ENCODE data around the gene AMBN.
A peak's percentile ranks its signal among the peaks of the same experiment; 100 is the strongest.

Gene AMBN, protein sequence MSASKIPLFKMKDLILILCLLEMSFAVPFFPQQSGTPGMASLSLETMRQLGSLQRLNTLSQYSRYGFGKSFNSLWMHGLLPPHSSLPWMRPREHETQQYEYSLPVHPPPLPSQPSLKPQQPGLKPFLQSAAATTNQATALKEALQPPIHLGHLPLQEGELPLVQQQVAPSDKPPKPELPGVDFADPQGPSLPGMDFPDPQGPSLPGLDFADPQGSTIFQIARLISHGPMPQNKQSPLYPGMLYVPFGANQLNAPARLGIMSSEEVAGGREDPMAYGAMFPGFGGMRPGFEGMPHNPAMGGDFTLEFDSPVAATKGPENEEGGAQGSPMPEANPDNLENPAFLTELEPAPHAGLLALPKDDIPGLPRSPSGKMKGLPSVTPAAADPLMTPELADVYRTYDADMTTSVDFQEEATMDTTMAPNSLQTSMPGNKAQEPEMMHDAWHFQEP

DNA sequence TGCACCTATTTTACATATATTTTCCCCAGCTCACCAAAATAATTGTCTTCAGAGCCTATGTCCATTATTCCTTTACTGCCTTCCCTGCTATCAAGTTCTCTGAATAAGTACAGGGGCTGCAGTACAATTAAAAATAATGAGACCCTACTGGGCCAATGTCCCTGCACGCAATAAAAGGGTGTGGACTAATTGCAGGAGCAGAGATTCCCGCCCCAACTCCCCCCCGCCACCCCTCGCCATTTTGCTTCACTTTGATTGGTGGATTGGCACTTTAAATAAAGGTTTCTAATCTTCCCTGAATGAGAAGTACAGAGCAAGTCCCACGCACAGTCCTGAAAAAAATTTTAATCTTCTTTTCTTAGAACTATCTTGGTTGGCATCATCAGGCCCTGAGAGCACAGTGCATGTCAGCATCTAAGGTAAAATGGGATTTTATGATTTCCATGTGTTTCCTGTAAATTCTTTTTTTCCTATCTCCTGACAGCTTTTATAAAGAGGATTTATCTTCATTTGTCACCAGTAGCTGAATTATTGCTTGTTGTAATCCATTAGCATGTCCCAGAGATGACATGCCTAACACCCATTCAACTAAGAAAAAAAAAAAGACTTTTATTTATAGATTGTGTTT lies at the start of gene AMBN:
AMBN (plus strand) TSS at position 302 of the 628 bp plus-strand sequence; CDS start at position 405, 103 bp downstream.
- H3K27ac ChIP-seq = no peak within 1 kb of the TSS

DNA sequence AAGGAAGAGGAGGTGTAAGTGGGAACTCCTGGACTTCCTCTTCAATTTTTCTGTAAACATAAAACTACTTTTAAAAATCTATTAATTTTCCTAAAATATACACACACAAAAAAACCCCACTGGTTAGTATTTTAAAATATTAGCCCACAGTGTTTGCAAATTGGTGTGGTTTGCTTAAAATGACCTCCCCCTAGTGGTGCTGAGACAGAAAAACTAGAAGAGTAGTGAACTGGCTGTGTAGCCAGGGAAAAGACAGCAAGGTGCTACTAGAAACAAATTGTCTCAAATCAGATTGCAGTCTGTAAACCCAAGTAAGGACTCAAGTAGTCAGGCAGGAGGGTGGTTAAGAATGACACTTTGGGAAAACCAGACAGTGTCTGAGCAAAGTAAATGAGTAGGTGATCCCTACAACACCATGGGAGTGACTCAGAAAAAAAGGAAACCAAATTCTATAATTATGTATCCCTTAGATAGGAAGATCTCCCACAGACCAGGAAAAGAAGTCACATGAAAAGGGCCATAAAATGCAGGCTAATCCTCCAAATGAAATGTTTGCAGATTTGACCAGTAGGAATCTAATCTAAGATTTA lies 47.7 kb upstream of the AMBN start:
- no peak for DNase-seq (ENCODE audit: low read depth, low spot score)
- no peak overlapping the region for H3K27ac ChIP-seq

More for the DNA sequence above, at the start of gene AMBN:
- no peak for DNase-seq (ENCODE audit: low read depth, low spot score)

DNA sequence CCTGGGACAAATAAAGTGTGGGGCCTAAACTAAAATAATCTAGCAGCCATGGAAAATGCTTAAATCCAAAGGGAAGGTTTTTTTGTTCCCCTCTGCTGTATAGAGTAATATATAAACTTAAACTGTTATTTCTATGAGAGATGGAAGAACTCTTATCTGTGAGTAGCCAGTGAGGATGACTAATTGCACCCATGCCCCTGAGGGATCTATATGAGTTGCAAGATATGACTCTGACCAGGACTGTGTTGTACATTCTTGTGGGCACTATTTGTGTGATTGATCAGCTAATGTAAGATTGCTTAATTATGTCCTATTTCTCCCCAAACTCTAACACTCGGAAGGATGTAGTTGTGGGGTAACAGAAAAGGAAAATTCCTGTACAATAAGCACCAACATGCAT lies 35.2 kb upstream of the AMBN start:
- DNase-seq (ENCODE audit: low read depth, low spot score) = no peak
- H3K27ac ChIP-seq = no peak overlapping the region

DNA sequence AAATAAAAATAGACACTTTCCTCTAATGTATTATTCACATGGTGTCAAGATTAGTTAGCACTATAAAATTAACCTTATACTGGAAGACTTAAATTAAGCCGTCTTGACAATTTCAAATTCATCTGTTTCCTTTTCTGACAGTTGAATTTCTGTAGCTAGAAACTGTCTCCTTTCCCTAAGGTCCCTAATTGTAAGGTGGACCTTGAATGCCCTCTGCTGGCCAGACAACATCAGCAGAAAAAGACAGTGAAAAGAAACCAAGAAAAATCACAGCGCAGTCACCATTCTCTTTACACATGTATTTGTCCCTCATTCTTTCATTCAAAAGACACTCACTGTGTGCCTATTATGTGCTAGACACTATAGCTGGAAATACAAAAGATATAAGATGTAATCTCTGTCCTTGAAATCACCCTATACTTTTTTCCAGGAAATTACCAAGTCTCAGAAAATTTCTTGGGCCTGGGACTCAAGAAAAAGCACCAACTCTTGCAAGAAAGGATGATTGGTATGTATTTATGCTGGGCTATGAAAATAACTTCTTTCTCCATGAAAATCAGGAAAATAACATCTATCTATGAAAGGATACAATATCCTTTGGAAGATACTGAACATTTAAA lies 32.7 kb upstream of the AMBN start:
- H3K27ac ChIP-seq = no peak overlapping the region
- no peak for DNase-seq (ENCODE audit: low read depth, low spot score)

DNA sequence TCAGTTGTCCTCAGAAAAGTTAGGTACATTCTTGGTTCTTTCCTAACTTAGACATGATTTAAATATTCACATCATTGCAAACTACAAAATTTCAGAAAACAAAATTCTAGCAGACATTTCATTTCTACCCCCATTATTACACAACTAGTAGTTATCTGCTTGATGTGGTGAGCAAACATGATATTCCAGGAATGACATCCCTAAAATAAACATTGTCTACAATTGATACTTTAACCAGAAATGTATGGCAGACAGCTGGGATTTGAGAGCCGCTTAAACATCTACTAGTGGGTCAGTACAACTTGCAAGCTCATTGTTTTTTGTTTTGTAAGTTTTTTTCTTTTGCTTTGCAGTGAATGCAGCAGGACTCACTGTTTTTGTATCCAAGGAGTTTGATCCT lies 32.1 kb upstream of the AMBN start:
- no peak for DNase-seq (ENCODE audit: low read depth, low spot score)
- H3K27ac ChIP-seq = no peak overlapping the region

DNA sequence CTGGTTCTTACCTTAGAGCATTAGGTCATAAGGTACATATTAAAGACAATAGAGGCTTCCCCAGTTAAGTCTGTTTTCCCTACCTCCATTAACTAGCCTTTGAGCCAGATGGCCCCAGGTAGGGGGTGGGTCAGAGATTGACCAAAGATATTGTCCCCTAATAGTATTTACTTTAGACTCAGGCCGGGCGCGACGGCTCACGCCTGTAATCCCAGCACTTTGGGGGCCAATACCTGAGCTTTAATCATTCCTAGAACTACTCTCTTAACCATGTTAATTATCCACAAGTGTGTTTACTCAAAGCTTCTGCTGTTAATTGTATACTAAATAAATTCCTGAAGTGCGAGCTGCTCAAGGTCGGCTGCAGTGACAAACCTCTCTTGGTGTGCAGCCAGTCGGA lies 28.0 kb upstream of the AMBN start:
- no peak for DNase-seq (ENCODE audit: low read depth, low spot score)

DNA sequence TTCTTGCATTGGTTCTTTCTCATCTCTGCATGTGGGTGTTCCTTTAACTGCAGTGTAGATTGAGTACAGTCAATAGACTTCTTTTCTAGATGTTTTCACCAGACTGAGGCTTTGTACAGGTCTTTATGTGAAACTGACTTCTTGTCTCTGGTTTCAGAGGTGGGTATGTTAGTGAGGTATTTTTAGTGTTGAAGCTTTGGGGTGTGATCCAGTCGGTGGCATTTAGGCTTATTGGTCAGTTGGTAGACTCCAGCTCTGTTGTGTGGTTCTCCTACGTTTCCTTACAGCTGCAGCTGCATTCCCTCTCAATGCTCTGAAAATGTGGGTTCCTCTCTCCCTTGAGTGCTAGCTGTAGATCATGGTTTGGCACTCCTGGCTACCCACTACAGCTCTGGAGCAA lies 21.3 kb upstream of the AMBN start:
- H3K27ac ChIP-seq = no peak overlapping the region
- DNase-seq (ENCODE audit: low read depth, low spot score) = no peak

More for the DNA sequence above, 28.0 kb upstream of the AMBN start:
- no peak overlapping the region for H3K27ac ChIP-seq

DNA sequence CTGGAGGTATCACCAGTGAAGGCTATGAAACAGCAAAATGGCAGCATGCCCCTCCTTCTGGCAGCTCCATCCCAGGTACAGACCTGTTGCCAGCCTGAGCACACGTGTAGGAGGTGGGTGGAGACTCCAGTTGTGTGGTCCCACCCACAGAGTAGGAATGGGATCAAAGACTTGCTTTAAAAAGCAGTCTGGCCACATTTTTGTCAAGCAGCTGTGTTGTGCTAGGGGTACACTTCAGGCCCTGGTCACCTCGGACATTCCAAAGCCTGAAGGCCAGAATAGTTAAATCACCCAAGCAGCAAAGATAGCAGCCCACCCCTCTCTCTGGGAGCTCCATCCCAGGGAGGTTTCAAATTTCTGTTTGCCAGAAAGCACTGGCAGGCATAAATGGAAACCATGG lies 20.3 kb upstream of the AMBN start:
- H3K27ac ChIP-seq = no peak overlapping the region
- DNase-seq (ENCODE audit: low read depth, low spot score) = no peak

DNA sequence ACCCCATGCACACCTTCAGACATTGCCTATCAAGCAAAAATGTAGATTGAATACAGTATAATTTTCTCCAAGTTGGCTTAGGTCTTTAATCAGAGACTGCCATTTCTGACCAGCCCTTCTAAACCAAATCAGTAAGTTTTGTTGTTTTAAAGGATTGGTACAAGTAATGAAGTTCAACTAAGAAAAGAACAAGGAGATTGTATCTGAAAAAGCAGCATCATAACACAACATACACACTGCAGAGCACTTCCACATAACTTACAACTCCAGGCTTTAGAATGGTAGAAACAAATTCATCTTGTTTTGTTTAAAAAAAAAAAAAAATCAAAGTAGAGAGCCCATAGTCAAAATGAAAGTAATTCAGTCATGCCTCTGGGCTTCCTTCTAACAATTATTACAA lies 16.1 kb upstream of the AMBN start:
- DNase-seq (ENCODE audit: low read depth, low spot score) = no peak
- no peak overlapping the region for H3K27ac ChIP-seq

DNA sequence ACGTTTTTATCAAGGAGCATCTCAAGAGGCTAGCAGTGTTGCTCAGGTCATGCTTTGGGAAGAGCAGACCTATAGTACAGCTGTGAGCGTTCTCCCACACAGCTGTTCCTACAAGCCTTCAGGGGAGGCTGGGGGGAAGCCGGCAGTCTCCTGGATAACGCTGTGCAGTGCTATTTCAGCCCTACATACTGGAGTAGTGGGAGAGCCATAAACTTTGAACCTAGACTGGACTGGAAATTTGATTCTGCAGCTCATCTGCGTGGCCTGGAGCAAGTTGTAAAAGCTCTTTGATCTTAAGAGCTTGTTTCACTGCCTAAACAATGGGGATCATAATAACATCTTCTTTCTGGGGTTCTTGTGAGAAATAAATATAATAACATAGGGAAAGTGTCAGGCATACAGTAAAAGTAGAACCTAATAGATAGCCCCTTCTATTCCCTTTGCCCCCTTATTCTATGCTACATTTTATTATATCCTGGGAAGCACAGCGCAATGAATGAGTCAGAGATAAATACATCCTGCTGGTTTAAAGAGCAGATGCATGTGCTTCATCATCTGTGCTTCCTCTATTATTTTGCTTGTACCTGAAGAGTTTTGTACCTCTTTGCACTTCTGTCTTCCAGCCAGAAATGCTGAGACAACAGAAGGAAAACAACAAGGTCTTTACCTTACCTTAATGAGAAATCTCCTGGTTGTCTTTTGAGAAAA lies 14.7 kb upstream of the AMBN start:
- H3K27ac ChIP-seq = no peak overlapping the region
- no peak for DNase-seq (ENCODE audit: low read depth, low spot score)

DNA sequence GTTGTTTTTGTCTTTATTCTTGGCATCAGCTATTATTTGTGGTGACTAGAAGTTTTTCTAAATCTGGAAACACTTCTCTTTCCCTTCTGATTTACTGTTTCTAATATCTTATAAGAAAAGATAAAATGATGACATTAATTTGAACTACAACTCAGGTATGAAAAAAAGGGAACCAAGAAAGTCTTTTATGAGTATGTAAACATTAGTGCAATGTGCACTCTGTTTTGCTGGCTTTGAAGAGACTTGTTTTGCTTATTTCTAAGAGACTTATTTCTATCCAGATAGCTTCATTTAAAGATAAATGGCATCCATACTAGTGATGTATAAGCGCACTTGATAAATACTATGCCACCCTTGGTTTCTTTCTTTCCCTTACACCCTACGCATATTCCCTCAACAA lies 10.1 kb upstream of the AMBN start:
- DNase-seq (ENCODE audit: low read depth, low spot score) = no peak
- H3K27ac ChIP-seq = no peak overlapping the region

DNA sequence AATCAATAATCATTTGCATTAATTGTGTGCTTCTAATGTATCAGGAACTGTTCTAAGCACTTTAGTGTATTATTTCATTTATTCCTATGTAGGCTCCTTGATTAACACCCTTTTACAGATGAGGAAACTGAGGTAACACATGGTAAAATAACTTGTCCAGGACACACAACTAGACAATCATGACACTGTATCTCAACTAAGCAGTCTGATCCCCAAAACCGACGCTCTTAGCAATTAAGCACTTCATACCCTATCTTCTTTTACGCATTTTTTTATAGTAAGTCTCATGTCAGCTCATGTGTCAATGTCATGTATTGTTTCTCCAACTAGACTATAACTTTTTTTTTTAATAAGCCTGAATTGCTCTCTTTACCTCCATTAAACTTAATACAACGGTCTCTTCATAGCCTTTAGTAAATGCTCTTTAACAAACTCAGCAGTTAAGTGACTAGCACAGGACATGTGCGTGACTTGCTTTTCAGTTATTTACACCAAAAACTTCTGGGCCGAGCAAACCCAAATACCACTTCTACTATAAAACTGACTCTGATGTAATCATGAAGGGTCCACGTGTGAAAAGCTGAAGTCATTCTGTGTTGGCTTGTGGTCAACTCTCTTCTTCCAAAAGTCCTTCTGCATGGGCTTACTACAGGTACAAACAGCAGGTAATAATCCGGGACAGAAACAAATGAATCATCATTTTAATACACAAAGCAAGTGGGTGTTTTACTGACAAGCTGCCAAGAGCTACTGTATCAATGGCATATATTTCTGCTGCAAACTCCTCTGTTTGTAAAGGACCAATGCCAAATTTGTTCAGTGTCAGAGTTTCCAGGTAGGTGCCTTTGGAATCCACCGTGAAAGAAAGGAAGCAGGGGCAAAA lies 7.9 kb upstream of the AMBN start:
- peak overlapping the region; percentile 27 for H3K27ac ChIP-seq
- DNase-seq (ENCODE audit: low read depth, low spot score) = peak; percentile 87

DNA sequence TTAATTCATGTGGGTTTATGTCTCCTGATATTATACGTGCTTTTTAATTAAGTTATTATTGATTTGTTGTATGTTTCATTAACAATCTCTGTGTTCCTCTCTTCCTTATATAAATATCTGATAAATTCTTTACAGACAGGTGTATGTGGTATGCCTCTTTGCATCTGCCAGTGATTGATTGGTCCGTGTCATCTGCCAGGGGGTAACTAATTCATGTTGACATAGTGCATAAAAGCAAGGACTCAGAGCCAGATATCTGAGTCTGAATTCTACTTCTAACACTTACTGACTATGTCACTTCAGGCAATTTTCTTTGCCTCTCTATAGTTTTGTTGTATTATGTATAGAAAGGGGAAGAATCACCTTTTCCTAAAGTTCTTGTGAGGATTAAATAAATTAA lies 5.2 kb upstream of the AMBN start:
- H3K27ac ChIP-seq = no peak overlapping the region
- DNase-seq (ENCODE audit: low read depth, low spot score) = no peak

DNA sequence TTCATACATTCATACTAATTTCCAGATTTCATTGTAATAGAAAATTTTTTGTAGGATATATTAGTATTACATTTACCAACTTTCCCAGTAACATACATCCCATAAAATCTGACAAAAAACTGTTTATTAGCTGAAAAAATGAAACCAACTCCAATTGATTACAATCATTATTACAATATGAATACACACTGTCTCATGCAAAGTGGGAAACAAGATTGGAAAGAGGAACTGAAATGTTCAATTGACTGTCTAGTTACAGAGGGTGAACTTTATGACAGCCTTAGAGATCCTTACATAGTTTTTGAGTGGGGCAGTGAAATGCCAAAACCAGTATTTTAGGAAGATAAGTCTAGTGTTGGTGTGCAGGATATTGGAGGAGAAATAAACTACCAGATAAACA lies 2.3 kb upstream of the AMBN start:
- DNase-seq (ENCODE audit: low read depth, low spot score) = no peak
- H3K27ac ChIP-seq = no peak overlapping the region

DNA sequence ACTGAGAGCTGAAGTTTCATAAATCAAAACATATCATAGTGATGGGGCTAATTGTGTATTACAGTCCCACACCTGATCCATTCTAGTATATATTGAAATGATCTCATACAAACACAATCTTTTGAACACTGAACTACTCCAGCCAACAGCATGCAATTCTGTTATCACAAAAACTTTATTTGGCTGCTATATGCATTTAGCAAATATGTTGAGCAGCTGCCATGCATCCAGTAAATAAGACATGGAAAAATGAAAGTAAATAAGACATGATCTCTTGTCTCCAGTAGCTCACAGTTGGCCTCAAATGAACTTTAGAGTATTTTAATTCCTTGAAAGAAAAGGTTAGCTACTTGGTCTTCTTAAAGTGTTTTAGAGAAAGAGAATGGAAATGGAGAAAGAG lies 2.1 kb downstream of the AMBN start:
- H3K27ac ChIP-seq = no peak overlapping the region
- DNase-seq (ENCODE audit: low read depth, low spot score) = no peak

DNA sequence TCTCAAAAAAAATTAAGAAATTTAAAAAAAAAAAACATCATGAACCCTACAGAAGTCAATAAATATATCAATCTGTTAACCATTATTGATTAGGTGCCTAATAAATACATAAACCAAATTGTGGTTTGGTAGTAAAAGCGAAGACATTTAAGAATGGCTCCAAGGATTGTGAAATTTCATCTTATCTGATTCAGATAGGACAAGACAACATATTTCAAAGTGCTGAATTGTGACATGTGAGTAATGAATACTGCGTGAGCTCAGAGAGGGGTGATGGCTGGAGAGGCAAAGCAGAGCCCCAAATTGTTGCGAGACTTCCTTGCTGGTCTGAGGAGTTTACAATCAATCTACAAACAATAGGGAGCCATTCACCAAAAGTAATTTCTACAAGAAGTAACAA lies 8.2 kb downstream of the AMBN start:
- H3K27ac ChIP-seq = no peak overlapping the region
- DNase-seq (ENCODE audit: low read depth, low spot score) = no peak

DNA sequence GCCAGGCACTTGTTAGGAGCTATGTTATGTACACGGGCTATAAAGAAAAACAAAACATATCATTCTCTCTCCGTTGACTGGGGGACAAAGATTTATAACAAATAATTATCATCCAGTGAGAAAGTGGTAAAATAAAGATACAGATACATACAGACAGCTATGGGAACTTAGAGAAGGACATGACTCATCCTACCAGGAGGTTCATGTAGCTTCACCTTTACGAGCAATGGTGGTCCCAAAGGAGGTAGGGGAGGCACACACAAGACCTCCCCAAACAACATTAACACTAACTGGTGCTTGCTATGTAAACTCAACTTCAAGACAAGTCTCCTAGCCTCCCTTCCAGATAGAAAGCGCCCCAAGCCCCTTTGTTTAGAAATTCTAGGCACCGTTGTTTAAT lies 8.9 kb downstream of the AMBN start:
- no peak for DNase-seq (ENCODE audit: low read depth, low spot score)
- no peak overlapping the region for H3K27ac ChIP-seq

DNA sequence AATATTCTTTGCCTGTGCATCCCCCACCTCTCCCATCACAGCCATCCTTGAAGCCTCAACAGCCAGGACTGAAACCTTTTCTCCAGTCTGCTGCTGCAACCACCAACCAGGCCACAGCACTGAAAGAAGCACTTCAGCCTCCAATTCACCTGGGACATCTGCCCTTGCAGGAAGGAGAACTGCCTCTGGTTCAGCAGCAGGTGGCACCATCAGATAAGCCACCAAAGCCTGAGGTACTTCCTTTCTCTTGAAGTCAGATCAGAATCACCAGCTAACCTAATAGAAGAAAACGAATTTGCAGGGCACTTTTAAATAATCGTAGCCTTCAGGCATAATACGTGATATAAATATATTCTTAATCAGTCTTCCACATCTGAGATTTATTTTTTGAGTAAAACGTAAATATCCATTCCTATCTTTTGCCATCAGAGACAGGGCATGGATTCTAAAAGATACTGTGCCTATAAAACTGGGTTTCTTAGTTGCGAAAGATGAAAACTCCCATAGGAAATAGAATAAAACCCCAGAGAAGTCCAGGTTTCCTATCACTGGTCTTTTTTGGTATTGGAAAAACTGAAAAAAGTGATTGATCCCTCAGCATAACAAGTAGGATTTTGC lies 9.5 kb downstream of the AMBN start:
- peak; percentile 40 for DNase-seq (ENCODE audit: low read depth, low spot score)
- H3K27ac ChIP-seq = no peak overlapping the region

DNA sequence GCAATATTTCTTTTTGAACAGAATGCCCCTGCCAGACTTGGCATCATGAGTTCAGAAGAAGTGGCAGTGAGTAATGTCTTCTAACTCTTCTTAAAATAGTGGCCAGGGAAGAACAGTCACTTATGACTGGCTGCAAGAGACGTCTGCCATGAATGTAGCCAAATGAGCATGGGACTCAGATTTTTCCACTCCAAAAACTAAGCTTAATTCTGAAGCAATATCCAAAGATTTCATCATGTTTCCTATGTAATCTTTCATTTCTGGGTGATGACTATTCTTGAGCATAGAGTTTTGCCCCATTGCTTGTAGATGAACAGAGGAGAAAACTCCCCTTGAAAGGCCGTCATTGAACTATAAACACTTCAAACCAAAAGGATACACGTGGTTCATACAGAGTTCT lies 11.8 kb downstream of the AMBN start:
- no peak overlapping the region for H3K27ac ChIP-seq
- DNase-seq (ENCODE audit: low read depth, low spot score) = no peak
